Testis (tissue), 3 donors: ENCODE results near the gene INSM1. TPM values are rescaled to one million over a fixed set of nuclear protein-coding genes. Genes with fewer than 3 reads are reported as not detected.

Experiments
- DNase-seq: peaks from one replicate; pipeline ENCODE4 v3.0.0-alpha.2; 2019
- H3K27ac ChIP-seq, 2 donors: fragments of 200-600 bp; sonication (generic); one replicate each; pipeline ENCODE4 v1.5.1; 2019
- H3K27me3 ChIP-seq: fragments of 200-600 bp; sonication (generic); one replicate; pipeline ENCODE4 v1.5.1; 2019
- H3K36me3 ChIP-seq: fragments of 200-600 bp; sonication (generic); one replicate; pipeline ENCODE4 v1.5.1; 2017; ENCODE audit warnings: low read depth; ENCODE audit errors: missing control alignments
- H3K4me1 ChIP-seq: fragments of 200-600 bp; sonication (generic); one replicate; pipeline ENCODE4 v1.5.1; 2019
- H3K4me3 ChIP-seq, 2 donors: fragments of 200-600 bp; sonication (generic); one replicate each; pipeline ENCODE4 v1.5.1; 2017 to 2019
- H3K9me3 ChIP-seq: fragments of 200-600 bp; sonication (generic); one replicate; pipeline ENCODE4 v1.5.1; 2017
- CTCF ChIP-seq, 3 experiments: fragments of 450-650 bp in 2 of 3; fragments of 200-600 bp in 1 of 3; sonication (generic) in 1 of 3; IDR thresholded peaks; one replicate each; pipeline ENCODE4 v1.5.1; 2016 to 2019; ENCODE audit warnings: antibody characterized with exemption in 3 of 3, mild to moderate bottlenecking in 2 of 3, moderate library complexity in 1 of 3
- POLR2A ChIP-seq: fragments of 450-650 bp; IDR thresholded peaks from one replicate; pipeline ENCODE4 v1.6.1; 2017; ENCODE audit warnings: antibody characterized with exemption, mild to moderate bottlenecking, moderate library complexity
- WGBS, 2 donors: methylation state at CpG; one replicate each; pipeline ENCODE4 v1.1.5; 2018; 5-methylcytosine and 5-hydroxymethylcytosine counted together
- intact Hi-C: fragments of 100-400 bp; cut with DNase I; formaldehyde crosslinking; loops from one replicate; pipeline ENCODE4 v1.15.1; 2023; ENCODE audit warnings: low total_unique reads
- polyA plus RNA-seq: library from polyadenylated mRNA; stranded (reverse); fragments of 350-450 nt; fragmentation: Illumina TruSeq; extraction: RNeasy Lipid Tissue Mini Kit (QIAGEN cat#74804); gene quantifications from one replicate; pipeline ENCODE4 v1.2.3, GENCODE V29; 2014; ENCODE audit warnings: low read depth, low replicate concordance; ENCODE audit not compliant: insufficient read depth
- total RNA-seq, 2 donors: library from RNA; depleted of rRNA; stranded (reverse); fragments of >200 nt; gene quantifications; one replicate each; pipeline ENCODE4 v1.2.3, GENCODE V29; 2016

INSM1 gene
- total and polyA plus RNA-seq, 3 donors from 2014 or later, result 0.84 to 2.8 (median 2.7) TPM

DNA sequence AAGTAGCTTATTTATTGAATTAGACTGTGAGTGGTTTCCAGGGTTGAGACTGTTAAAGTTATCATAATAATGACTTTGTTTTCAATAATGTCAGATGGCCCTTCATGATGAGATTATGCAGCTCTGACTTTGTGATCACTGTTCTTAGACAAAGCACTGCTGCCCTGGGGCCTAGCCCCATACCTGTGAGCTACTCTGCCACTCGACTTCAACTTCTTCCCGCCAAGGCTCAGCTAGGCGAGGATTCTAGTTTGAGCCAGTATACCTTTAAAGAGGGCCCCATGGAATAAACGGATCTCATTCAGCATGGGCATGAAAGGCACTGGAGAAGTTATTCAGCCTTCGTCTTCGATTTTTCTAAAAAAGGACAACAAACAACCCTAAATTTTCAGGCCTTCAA, 45.0 kb upstream of the INSM1 start:
- Histone ChIP-seq H3K36me3 (no peaks in the 10 kb centered on the region), H3K27me3 (no peaks in the 10 kb centered on the region), H3K9me3 (no peaks in the 10 kb centered on the region), H3K4me3 (no peak overlapping the region), H3K27ac (no peak overlapping the region), H3K4me1 (no peaks in the 10 kb centered on the region)
- WGBS, 2 donors, result 88% methylated on average over 6 of the region's 6 CpGs
- TF ChIP-seq CTCF (IDR thresholded peaks at IDR 0.05), result no peak
- TF ChIP-seq POLR2A, result no peak
- no peak for DNase-seq
- intact Hi-C loops, result no loop called here

GRCh38 chr20:20327746-20328145, 40.2 kb upstream of the INSM1 start:
- no peak overlapping the region for H3K4me3 ChIP-seq
- no peaks in the 10 kb centered on the region for H3K36me3 ChIP-seq
- 55 to 80% methylated on average over 6 of the region's 6 CpGs for WGBS, 2 donors
- intact Hi-C loops, result no loop called here
- DNase-seq, result no peak
- TF ChIP-seq POLR2A (no peak), CTCF (IDR thresholded peaks at IDR 0.05) (no peak)
- no peaks in the 10 kb centered on the region for H3K9me3 ChIP-seq
- H3K27ac ChIP-seq, result no peak overlapping the region
- no peaks in the 10 kb centered on the region for H3K27me3 ChIP-seq
- no peaks in the 10 kb centered on the region for H3K4me1 ChIP-seq

- WGBS, 2 donors, result 94 to 95% methylated on average over 13 of the region's 13 CpGs
- Histone ChIP-seq H3K27me3 (no peaks in the 10 kb centered on the region), H3K36me3 (no peaks in the 10 kb centered on the region), H3K4me3 (no peak overlapping the region), H3K9me3 (no peaks in the 10 kb centered on the region), H3K27ac (no peak overlapping the region), H3K4me1 (no peaks in the 10 kb centered on the region)
- no peak for DNase-seq
- intact Hi-C loops, result no loop called here
- no peak for TF ChIP-seq CTCF (IDR thresholded peaks at IDR 0.05)
- TF ChIP-seq POLR2A, result no peak
Measured at GRCh38 chr20:20329564-20329963, 38.3 kb upstream of the INSM1 start.

GRCh38 chr20:20331156-20331555, 36.7 kb upstream of the INSM1 start:
- Histone ChIP-seq H3K4me1 (no peaks in the 10 kb centered on the region), H3K27ac (no peak overlapping the region), H3K4me3 (no peak overlapping the region), H3K9me3 (no peaks in the 10 kb centered on the region), H3K27me3 (no peaks in the 10 kb centered on the region), H3K36me3 (no peaks in the 10 kb centered on the region)
- TF ChIP-seq CTCF (IDR thresholded peaks at IDR 0.05) (no peak), POLR2A (no peak)
- intact Hi-C loops, result no loop called here
- whole genome bisulfite sequencing, 2 donors, result 69 to 70% methylated on average over 1 of the region's 1 CpG
- DNase-seq, result no peak

DNA sequence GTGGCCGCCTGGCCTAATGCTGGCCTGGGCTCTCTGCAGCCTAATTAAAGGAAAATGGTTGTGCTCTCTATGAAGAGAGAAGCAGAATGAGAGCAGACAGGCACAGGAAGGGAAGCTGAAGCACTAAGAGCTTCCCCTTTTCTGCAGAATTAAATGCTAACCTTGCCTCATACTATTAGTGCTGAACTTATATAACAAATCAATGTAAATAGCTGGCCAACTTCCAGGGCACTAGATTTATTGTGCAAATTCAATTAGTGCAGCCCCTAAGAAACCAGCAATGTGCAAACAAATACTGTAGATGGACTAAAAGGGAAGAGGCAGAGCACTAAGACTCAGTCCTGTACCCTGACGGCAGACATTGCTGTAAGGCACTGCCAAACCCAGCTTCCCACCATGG, 36.1 kb upstream of the INSM1 start:
- Histone ChIP-seq H3K27ac (no peak overlapping the region), H3K4me3 (no peak overlapping the region), H3K4me1 (no peaks in the 10 kb centered on the region), H3K9me3 (no peaks in the 10 kb centered on the region), H3K27me3 (no peaks in the 10 kb centered on the region), H3K36me3 (no peaks in the 10 kb centered on the region)
- TF ChIP-seq CTCF (IDR thresholded peaks at IDR 0.05) (no peak), POLR2A (no peak)
- intact Hi-C loops, result no loop called here
- WGBS, 2 donors, result 91 to 94% methylated on average over 2 of the region's 2 CpGs
- no peak for DNase-seq
